ENCODE data around the gene KDM2A.
"Not testable (repeated sequence)": the region's sequence is repeated elsewhere in the genome, so short reads cannot be mapped to it uniquely, and the experiment has no call there.

Gene KDM2A

DNA sequence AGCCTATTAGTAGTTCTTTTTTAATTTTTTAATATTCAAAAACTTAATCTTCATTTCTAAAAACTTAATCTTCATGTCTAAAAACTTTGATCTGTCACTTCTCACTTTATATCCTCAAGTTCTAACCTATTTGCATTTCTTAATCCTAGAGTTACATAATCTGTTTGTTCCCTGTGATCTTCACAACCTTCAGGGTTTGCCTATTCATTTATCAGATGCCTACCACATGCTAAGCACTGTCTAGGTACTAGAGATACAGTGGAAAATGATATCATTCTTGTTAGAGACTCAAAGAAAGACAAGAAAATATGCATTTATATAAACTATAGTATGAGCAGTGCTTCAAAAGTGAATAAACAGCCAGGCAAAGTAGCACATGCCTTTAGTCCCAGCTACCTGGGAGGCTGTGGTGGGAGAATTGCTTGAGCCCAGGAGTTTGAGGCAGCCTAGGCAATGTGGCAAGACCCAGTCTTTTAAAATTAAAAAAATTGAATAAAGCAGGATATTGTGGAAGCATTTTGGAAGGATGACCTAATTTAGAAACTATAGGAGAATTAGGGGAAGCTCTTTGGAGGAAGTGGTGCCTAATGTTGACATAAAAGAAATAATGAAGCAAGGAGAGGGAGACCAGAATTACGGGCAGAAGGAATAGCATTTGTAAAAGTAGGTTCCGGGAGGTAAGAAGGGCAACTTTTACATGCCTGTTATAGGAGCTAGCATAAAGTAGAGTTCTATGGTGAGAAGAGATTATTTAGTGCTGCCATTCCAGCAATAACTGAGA, 92.8 kb downstream of the KDM2A start:
- no peaks in the 10 kb centered on the region for H3K27me3 ChIP-seq (ENCODE audit: control insufficient read depth, insufficient read depth, low read length)
- H3K9me3 ChIP-seq (replicated peaks; ENCODE audit: low read length), result no peaks in the 10 kb centered on the region
- H3K4me2 ChIP-seq (ENCODE audit: low read length), result no peak overlapping the region
- H3K4me1 ChIP-seq (ENCODE audit: control insufficient read depth, insufficient read depth, low read length), result no peaks in the 10 kb centered on the region
- H3K9ac ChIP-seq (ENCODE audit: low read depth, low read length), result no peak overlapping the region
- H3K4me3 ChIP-seq (ENCODE audit: low read length), result no peak overlapping the region
- H3K36me3 ChIP-seq (ENCODE audit: insufficient read depth, low read length), result peaks cover 51% of the 10 kb centered on the region

DNA sequence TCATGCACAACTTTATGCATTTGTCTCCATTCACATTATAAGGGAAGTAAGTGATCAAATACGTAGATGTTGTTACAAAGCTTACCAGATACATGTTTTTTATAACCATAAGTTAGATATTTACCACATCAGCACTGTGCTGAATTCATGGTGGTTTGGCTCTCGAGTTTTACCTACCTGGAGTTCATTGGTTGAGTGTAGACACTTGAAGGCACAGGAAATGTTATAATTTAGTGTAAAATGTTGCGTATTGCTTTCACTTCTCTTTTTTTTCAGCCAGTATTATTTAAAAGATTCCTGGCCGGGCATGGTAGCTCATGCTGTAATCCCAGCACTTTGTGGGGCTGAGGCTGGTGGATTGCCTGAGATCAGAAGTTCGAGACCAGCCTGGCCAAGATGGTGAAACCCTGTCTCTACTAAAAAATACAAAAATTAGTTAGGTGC, 94.1 kb downstream of the KDM2A start:
- Histone ChIP-seq H3K4me2 (ENCODE audit: low read length) (no peak overlapping the region), H3K9ac (ENCODE audit: low read depth, low read length) (no peak overlapping the region), H3K9me3 (replicated peaks; ENCODE audit: low read length) (no peaks in the 10 kb centered on the region), H3K4me3 (ENCODE audit: low read length) (no peak overlapping the region), H3K27me3 (ENCODE audit: control insufficient read depth, insufficient read depth, low read length) (no peaks in the 10 kb centered on the region), H3K4me1 (ENCODE audit: control insufficient read depth, insufficient read depth, low read length) (no peaks in the 10 kb centered on the region), H3K36me3 (ENCODE audit: insufficient read depth, low read length) (peaks cover 63% of the 10 kb centered on the region)

DNA sequence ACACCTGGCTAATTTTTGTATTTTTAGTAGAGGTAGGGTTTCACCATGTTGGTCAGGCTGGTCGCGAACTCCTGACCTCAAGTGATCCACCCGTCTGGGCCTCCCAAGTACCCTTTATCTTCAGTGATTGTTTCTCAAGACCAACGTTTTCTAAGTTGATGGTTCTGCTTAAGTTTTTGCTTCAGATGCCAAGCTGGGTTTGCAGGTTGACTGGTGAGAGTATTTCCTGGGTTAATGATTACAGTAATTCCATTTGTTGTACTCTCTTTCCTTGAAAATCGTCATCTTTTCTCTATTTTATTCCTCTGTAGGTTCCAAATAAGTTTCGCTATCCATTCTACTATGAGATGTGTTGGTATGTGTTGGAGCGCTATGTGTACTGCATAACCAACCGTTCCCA, 108.7 kb downstream of the KDM2A start:
- Histone ChIP-seq H3K9me3 (replicated peaks; ENCODE audit: low read length) (no peaks in the 10 kb centered on the region), H3K27me3 (ENCODE audit: control insufficient read depth, insufficient read depth, low read length) (no peaks in the 10 kb centered on the region), H3K4me3 (ENCODE audit: low read length) (no peak overlapping the region), H3K4me2 (ENCODE audit: low read length) (no peak overlapping the region), H3K36me3 (ENCODE audit: insufficient read depth, low read length) (peaks cover 49% of the 10 kb centered on the region), H3K9ac (ENCODE audit: low read depth, low read length) (no peak overlapping the region), H3K4me1 (ENCODE audit: control insufficient read depth, insufficient read depth, low read length) (no peaks in the 10 kb centered on the region)

DNA sequence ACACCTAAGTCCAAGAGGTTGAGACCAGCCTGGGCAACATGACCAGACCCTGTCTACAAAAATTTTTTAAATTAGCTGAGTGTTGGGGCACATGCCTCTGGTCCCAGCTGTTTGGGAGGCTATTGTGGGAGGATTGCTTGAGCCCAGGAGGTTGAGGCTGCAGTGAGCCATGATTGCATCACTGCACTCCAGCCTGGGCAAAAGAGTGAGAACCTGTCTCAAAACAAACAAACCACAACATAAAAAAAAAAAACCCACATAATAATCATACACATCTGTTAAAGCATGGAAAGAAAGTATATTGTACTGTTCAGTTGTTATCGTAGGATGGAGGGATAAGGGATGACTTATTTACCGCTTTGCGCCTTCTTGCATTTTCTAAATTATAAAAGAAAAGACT, 111.3 kb downstream of the KDM2A start:
- H3K9ac ChIP-seq (ENCODE audit: low read depth, low read length), result no peak overlapping the region
- no peak overlapping the region for H3K4me2 ChIP-seq (ENCODE audit: low read length)
- no peak overlapping the region for H3K4me3 ChIP-seq (ENCODE audit: low read length)
- H3K27me3 ChIP-seq (ENCODE audit: control insufficient read depth, insufficient read depth, low read length), result no peaks in the 10 kb centered on the region
- H3K4me1 ChIP-seq (ENCODE audit: control insufficient read depth, insufficient read depth, low read length), result no peaks in the 10 kb centered on the region
- peaks cover 47% of the 10 kb centered on the region for H3K36me3 ChIP-seq (ENCODE audit: insufficient read depth, low read length)
- H3K9me3 ChIP-seq (replicated peaks; ENCODE audit: low read length), result no peaks in the 10 kb centered on the region

DNA sequence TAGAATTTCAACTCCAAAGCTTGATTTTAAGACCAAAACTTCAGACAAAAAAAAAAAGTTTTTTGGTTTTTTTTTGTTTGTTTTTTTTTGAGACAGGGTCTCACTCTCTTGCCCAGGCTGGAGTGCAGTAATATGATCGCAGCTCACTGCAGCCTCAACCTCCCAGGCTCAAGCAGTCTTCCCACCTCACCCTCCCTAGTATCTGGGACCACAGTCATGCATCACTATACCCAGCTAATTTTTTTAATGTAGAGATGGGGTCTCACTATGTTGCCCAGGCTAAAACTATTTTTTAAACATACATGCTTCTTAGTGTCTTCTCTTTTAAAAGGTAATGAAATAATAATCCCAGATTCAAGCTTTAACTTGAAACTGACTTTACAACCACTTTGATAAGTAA, 111.8 kb downstream of the KDM2A start:
- peaks cover 46% of the 10 kb centered on the region for H3K36me3 ChIP-seq (ENCODE audit: insufficient read depth, low read length)
- H3K9ac ChIP-seq (ENCODE audit: low read depth, low read length), result no peak overlapping the region

DNA sequence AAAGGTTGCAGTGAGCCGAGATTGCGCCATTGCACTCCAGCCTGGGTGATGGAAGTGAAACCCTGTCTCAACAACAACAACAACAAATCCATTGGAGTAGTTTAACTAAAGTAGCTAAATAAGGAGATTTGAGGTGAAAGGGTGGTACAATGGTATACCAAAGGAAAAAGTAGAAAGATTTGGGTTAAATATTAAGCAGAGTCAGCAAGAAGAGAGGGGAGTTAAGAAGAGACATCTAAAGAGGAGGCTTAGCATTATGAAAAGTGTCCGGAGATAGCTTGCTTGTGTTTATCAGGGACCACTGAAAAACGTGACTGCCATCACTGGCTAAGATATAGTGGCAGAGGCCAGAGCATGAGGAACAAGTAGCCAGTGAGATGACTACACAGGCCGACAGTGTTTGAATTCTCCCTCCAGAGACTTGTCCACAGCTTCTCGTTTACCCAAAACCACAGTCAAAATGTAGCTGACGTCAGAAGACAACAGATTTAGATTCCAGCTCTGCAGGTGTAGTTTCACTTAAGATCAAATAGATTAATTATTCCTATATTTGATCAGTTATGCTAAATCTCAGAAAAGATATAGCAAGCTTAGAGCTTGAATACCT, 114.6 kb downstream of the KDM2A start:
- H3K9me3 ChIP-seq (replicated peaks; ENCODE audit: low read length), result no peaks in the 10 kb centered on the region
- no peaks in the 10 kb centered on the region for H3K27me3 ChIP-seq (ENCODE audit: control insufficient read depth, insufficient read depth, low read length)
- no peak overlapping the region for H3K4me3 ChIP-seq (ENCODE audit: low read length)
- peaks cover 2% of the 10 kb centered on the region for H3K4me1 ChIP-seq (ENCODE audit: control insufficient read depth, insufficient read depth, low read length)
- no peak overlapping the region for H3K4me2 ChIP-seq (ENCODE audit: low read length)
- H3K9ac ChIP-seq (ENCODE audit: low read depth, low read length), result no peak overlapping the region
- H3K36me3 ChIP-seq (ENCODE audit: insufficient read depth, low read length), result peaks cover 29% of the 10 kb centered on the region

More for the DNA sequence above, 111.8 kb downstream of the KDM2A start:
- no peak overlapping the region for H3K4me2 ChIP-seq (ENCODE audit: low read length)
- no peaks in the 10 kb centered on the region for H3K9me3 ChIP-seq (replicated peaks; ENCODE audit: low read length)
- H3K27me3 ChIP-seq (ENCODE audit: control insufficient read depth, insufficient read depth, low read length), result no peaks in the 10 kb centered on the region
- H3K4me1 ChIP-seq (ENCODE audit: control insufficient read depth, insufficient read depth, low read length), result no peaks in the 10 kb centered on the region
- no peak overlapping the region for H3K4me3 ChIP-seq (ENCODE audit: low read length)

DNA sequence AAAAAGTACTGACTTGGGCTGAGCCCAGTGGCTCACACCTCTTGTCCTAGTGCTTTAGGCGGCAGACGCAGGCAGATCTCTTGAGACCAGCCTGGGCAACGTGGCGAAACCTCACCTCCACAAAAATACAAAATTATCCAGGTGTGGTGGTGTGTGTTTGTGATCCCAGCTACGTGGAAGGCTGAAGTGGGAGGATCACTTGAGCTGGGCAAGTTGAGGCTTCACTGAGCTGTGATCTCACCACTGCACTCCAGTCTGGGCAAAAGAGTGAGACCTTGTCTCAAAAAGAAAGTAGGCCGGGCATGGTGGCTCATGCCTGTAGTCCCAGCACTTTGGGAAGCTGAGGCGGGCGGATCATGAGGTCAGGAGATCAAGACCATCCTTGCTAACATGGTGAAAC, 115.5 kb downstream of the KDM2A start:
- H3K9ac ChIP-seq (ENCODE audit: low read depth, low read length); H3K27me3 ChIP-seq (ENCODE audit: control insufficient read depth, insufficient read depth, low read length): not testable (repeated sequence)
- peaks cover 21% of the 10 kb centered on the region for H3K36me3 ChIP-seq (ENCODE audit: insufficient read depth, low read length)

DNA sequence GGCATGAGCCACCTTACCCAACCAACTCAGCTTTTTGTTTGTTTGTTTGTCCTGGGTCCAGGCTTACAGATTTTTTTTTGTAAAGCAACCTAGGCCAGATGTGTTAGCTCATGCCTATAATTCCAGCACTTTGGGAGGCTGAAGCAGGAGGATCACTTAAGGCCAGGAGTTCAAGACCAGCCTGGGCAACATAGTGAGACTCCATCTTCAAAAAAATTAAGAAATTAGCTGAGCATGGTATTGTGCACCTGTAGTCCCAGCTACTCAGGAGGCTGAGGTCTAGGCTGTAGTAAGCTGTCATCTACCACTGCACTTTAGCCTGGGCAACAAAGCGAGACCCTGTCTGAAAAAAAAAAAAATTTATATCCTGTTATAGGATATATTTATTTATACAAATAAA, 118.5 kb downstream of the KDM2A start:
- no peak overlapping the region for H3K9ac ChIP-seq (ENCODE audit: low read depth, low read length)
- H3K4me3 ChIP-seq (ENCODE audit: low read length), result no peak overlapping the region
- H3K4me2 ChIP-seq (ENCODE audit: low read length), result no peak overlapping the region
- no peaks in the 10 kb centered on the region for H3K9me3 ChIP-seq (replicated peaks; ENCODE audit: low read length)
- peaks cover 17% of the 10 kb centered on the region for H3K4me1 ChIP-seq (ENCODE audit: control insufficient read depth, insufficient read depth, low read length)
- H3K36me3 ChIP-seq (ENCODE audit: insufficient read depth, low read length), result peaks cover 6% of the 10 kb centered on the region
- no peaks in the 10 kb centered on the region for H3K27me3 ChIP-seq (ENCODE audit: control insufficient read depth, insufficient read depth, low read length)

More for the DNA sequence above, 115.5 kb downstream of the KDM2A start:
- H3K4me2 ChIP-seq (ENCODE audit: low read length); H3K9me3 ChIP-seq (replicated peaks; ENCODE audit: low read length); H3K4me3 ChIP-seq (ENCODE audit: low read length): not testable (repeated sequence)
- H3K4me1 ChIP-seq (ENCODE audit: control insufficient read depth, insufficient read depth, low read length), result peaks cover 11% of the 10 kb centered on the region

DNA sequence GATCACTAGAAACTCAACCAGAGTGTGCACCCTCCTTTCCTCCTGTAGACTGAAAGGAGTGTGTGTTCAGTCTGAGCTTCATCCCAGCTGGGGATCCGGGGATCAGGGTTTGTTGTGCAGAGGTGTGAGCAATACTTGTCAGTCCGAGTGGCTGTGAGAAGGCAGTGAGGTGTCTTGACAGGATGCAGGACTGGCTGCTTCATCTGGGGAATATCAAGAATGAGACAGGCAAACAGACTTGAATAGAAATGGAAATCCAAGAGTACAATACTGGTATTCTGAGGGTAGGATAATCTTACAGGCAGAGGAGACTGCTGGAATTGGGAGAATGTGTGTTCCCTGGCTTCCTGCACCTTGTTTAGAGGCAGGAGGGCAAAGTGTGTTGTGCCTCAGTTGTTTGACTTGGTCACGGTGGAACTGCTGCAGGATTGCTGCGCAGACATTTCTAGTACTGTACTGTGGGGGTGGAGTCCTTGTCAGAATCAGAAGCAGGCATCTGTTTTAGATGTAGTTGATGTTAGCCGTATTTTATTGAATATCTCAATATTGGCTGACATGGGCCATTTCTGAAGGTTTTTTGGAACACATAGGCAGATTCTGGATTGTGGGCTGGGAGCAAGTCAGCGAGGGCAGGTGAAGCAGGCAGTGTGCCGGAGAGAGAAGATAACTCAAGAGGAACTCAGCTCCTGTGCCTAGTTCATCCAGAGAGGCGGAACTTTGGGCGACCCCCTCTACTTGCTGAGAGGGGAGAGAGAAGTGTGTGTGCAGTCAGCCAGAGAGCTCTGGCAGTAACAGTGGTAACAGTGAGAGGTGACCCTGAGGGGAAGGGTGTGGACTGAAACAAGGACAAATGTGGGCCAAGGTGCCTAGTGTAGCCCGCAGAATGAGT, 120.1 kb downstream of the KDM2A start:
- Histone ChIP-seq H3K9ac (ENCODE audit: low read depth, low read length) (peak overlapping the region; percentile 24), H3K4me2 (ENCODE audit: low read length) (peak overlapping the region; percentile 78), H3K36me3 (ENCODE audit: insufficient read depth, low read length) (peaks cover 18% of the 10 kb centered on the region), H3K9me3 (replicated peaks; ENCODE audit: low read length) (no peaks in the 10 kb centered on the region), H3K27me3 (ENCODE audit: control insufficient read depth, insufficient read depth, low read length) (no peaks in the 10 kb centered on the region), H3K4me3 (ENCODE audit: low read length) (peak overlapping the region; percentile 57), H3K4me1 (ENCODE audit: control insufficient read depth, insufficient read depth, low read length) (peaks cover 19% of the 10 kb centered on the region)

DNA sequence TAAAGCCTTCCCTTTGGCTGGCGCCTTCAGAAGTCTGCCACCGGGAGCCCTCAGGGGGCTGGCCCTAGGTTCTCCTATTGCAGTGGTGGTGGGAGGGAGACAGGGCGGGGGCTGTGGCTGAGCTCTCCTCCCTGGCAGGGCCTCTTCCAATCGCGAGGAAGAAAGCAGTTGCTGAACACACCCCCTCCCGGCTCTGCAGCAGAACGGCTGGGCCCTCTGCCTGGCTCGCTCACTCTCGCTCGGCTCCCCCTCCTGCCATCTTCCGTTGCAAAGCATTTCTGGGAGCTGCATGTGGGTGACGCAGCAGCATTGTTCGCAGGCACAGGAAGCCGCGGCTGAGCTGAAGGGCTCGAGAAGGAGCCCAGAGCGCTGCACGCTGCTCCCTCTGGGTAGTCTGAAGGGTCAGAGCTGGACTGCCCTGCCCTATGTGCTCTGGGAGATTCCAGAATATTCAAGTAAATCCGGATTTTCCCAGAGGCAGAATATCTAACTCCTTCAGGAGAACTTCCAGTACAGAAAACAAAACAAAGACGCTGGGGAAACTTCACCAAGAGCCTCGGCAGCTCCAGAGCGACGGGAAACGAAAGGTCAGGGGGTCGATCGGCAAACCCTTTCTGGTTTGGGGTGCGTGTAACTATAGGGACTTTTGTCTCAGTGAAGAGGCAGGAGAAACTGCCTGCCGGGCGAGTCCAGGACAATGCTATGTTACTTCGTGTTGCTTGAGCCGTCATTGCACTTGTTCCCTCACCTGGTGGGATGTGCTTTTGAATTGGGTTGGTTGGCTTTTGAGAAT, 120.9 kb downstream of the KDM2A start:
- peaks cover 19% of the 10 kb centered on the region for H3K4me1 ChIP-seq (ENCODE audit: control insufficient read depth, insufficient read depth, low read length)
- H3K9me3 ChIP-seq (replicated peaks; ENCODE audit: low read length), result no peaks in the 10 kb centered on the region
- peaks cover 21% of the 10 kb centered on the region for H3K36me3 ChIP-seq (ENCODE audit: insufficient read depth, low read length)
- H3K4me2 ChIP-seq (ENCODE audit: low read length), result peak overlapping the region; percentile 83
- peak overlapping the region; percentile 84 for H3K4me3 ChIP-seq (ENCODE audit: low read length)
- H3K9ac ChIP-seq (ENCODE audit: low read depth, low read length), result peak overlapping the region; percentile 95
- H3K27me3 ChIP-seq (ENCODE audit: control insufficient read depth, insufficient read depth, low read length), result no peaks in the 10 kb centered on the region

All from skeletal muscle satellite cell (primary cell).